H1 (cell line): ENCODE measurements around the gene UHRF2. TPM values are rescaled to one million over a fixed set of nuclear protein-coding genes. Genes with fewer than 3 reads are reported as not detected.

Experiments used
- CTCF ChIA-PET: fragments of 300-600 bp; sonication (Branson Sonifier 250); formaldehyde crosslinking; loops from one replicate; lab custom pipeline; 2021; ENCODE audit not compliant: partially characterized antibody; lab: Charles Lee
- POLR2A ChIA-PET: fragments of 300-600 bp; sonication (Branson Sonifier 250); formaldehyde crosslinking; loops from one replicate; lab custom pipeline; 2021; ENCODE audit warnings: inconsistent platforms; ENCODE audit not compliant: partially characterized antibody; lab: Charles Lee
- DNase-seq, 2 experiments: peaks; one replicate each; pipeline versions ENCODE4 v3.0.0 to v3.0.0-alpha.2; 2010 to 2022; ENCODE audit warnings: low spot score in 2 of 2, low read depth in 1 of 2, mixed read lengths in 1 of 2
- FAIRE-seq: peaks from 2 replicates; lab custom pipeline; 2011; peaks lifted over from hg19 to GRCh38; lab: Jason Lieb, UNC
- H2AFZ ChIP-seq: 2 replicates; pipeline ENCODE4 v1.8.1; 2012; ENCODE audit warnings: low read length, inconsistent platforms
- H2AK5ac ChIP-seq: 2 replicates; pipeline ENCODE4 v1.6.1; 2013; ENCODE audit warnings: low read depth, low read length
- H2BK120ac ChIP-seq: replicated peaks from 2 replicates; pipeline ENCODE3; 2013; ENCODE audit warnings: low read depth, low read length, inconsistent platforms
- H2BK12ac ChIP-seq: 2 replicates; pipeline ENCODE4 v1.6.1; 2013; ENCODE audit warnings: low read depth, low read length
- H2BK15ac ChIP-seq: 2 replicates; pipeline ENCODE4 v1.6.1; 2013; ENCODE audit warnings: low read length
- H2BK20ac ChIP-seq: 2 replicates; pipeline ENCODE4 v1.6.1; 2013; ENCODE audit warnings: low read length
- H2BK5ac ChIP-seq: 2 replicates; pipeline ENCODE4 v1.6.1; 2013; ENCODE audit warnings: low read depth, low read length
- H3K14ac ChIP-seq: 2 replicates; pipeline ENCODE4 v1.6.1; 2013; ENCODE audit warnings: inconsistent platforms; ENCODE audit not compliant: insufficient read length
- H3K18ac ChIP-seq: 2 replicates; pipeline ENCODE4 v1.6.1; 2013; ENCODE audit warnings: low read length; ENCODE audit errors: extremely low read depth
- H3K23ac ChIP-seq: 2 replicates; pipeline ENCODE4 v1.6.1; 2013; ENCODE audit warnings: inconsistent platforms; ENCODE audit not compliant: insufficient read length
- H3K23me2 ChIP-seq: 2 replicates; pipeline ENCODE4 v1.6.1; 2013; ENCODE audit warnings: low read depth, low read length
- H3K27ac ChIP-seq: 2 replicates; pipeline ENCODE4 v1.6.1; 2011; ENCODE audit warnings: low read depth, low read length, inconsistent platforms
- H3K27me3 ChIP-seq, 4 experiments: replicated peaks in 1 of 4; 1 replicate in 1 of 4; 2 replicates in 3 of 4; pipeline versions ENCODE4 v1.6.1 to v1.8.1; 2011 to 2013; ENCODE audit warnings: low read length in 3 of 4, mild to moderate bottlenecking in 3 of 4, inconsistent platforms in 2 of 4, mixed read lengths in 2 of 4, moderate library complexity in 1 of 4; ENCODE audit not compliant: control insufficient read depth in 3 of 4, insufficient read depth in 3 of 4; ENCODE audit errors: extremely low read depth in 1 of 4
- H3K36me3 ChIP-seq, 4 experiments: 2 replicates each; pipeline versions ENCODE4 v1.6.1 to v1.8.1; 2011 to 2013; ENCODE audit warnings: mild to moderate bottlenecking in 4 of 4, low read length in 3 of 4, moderate library complexity in 2 of 4, control low read depth in 1 of 4, inconsistent platforms in 1 of 4; ENCODE audit not compliant: insufficient read depth in 4 of 4, control insufficient read depth in 2 of 4
- H3K4ac ChIP-seq: replicated peaks from 2 replicates; pipeline ENCODE3; 2013; ENCODE audit warnings: low read length, low read depth, mixed read lengths, inconsistent platforms; ENCODE audit not compliant: insufficient read length
- H3K4me1 ChIP-seq, 4 experiments: replicated peaks in 1 of 4; 1 replicate in 1 of 4; 2 replicates in 3 of 4; pipeline versions ENCODE4 v1.6.1 to v1.8.1; 2011 to 2013; ENCODE audit warnings: low read length in 3 of 4, inconsistent platforms in 2 of 4, mixed read lengths in 1 of 4; ENCODE audit not compliant: insufficient read depth in 4 of 4, control insufficient read depth in 3 of 4
- H3K4me2 ChIP-seq, 2 experiments: 2 replicates each; pipeline versions ENCODE4 v1.6.1 to v1.8.1; 2011 to 2013; ENCODE audit warnings: low read depth in 2 of 2, low read length in 2 of 2, control low read depth in 1 of 2, inconsistent platforms in 1 of 2, mild to moderate bottlenecking in 1 of 2; ENCODE audit not compliant: insufficient read depth in 1 of 2
- H3K4me3 ChIP-seq, 4 experiments: fragments of 200-600, 300-600 bp in 1 of 4; sonication (generic), shearing (Covaris generic), sonication (Bioruptor Twin) in 1 of 4; 2 replicates each; pipeline versions ENCODE4 v1.5.1 to v1.8.1; 2011 to 2016; ENCODE audit warnings: low read length in 4 of 4, low read depth in 3 of 4, control low read depth in 2 of 4, inconsistent platforms in 2 of 4, mild to moderate bottlenecking in 2 of 4, mixed read lengths in 1 of 4, moderate library complexity in 1 of 4; ENCODE audit not compliant: insufficient read depth in 2 of 4; ENCODE audit errors: extremely low read depth in 1 of 4
- H3K56ac ChIP-seq: replicated peaks from 2 replicates; pipeline ENCODE3; 2013; ENCODE audit warnings: low read depth, mild to moderate bottlenecking, mixed read lengths, low read length, inconsistent platforms; ENCODE audit not compliant: insufficient read length
- H3K79me1 ChIP-seq: 2 replicates; pipeline ENCODE4 v1.6.1; 2013; ENCODE audit warnings: low read depth, low read length, control low read depth
- H3K79me2 ChIP-seq, 2 experiments: 2 replicates each; pipeline versions ENCODE4 v1.6.1 to v1.8.1; 2012 to 2013; ENCODE audit warnings: low read length in 2 of 2, mild to moderate bottlenecking in 2 of 2, inconsistent platforms in 1 of 2; ENCODE audit not compliant: insufficient read depth in 2 of 2, control insufficient read depth in 1 of 2
- H3K9ac ChIP-seq, 4 experiments: replicated peaks in 1 of 4; 1 replicate in 1 of 4; 2 replicates in 3 of 4; pipeline versions ENCODE4 v1.6.1 to v1.8.1; 2011 to 2013; ENCODE audit warnings: low read depth in 3 of 4, low read length in 3 of 4, control low read depth in 2 of 4, mild to moderate bottlenecking in 2 of 4, moderate library complexity in 2 of 4, inconsistent platforms in 1 of 4; ENCODE audit errors: extremely low read depth in 1 of 4
- H3K9me3 ChIP-seq, 2 experiments: 2 replicates each; pipeline versions ENCODE4 v1.6.1 to v1.8.1; 2012 to 2013; ENCODE audit warnings: mild to moderate bottlenecking in 2 of 2, moderate library complexity in 2 of 2, control low read depth in 1 of 2, inconsistent platforms in 1 of 2, low read depth in 1 of 2, low read length in 1 of 2, mixed read lengths in 1 of 2; ENCODE audit not compliant: insufficient read depth in 2 of 2
- H4K20me1 ChIP-seq, 2 experiments: replicated peaks in 1 of 2; 2 replicates each; pipeline versions ENCODE3 to v1.8.1; 2011 to 2013; ENCODE audit warnings: inconsistent platforms in 2 of 2, low read length in 2 of 2, mild to moderate bottlenecking in 1 of 2; ENCODE audit not compliant: insufficient read depth in 2 of 2, control insufficient read depth in 1 of 2
- H4K5ac ChIP-seq: 2 replicates; pipeline ENCODE4 v1.6.1; 2013; ENCODE audit warnings: low read length, low read depth, mixed read lengths, inconsistent platforms; ENCODE audit not compliant: insufficient read length
- H4K8ac ChIP-seq: 2 replicates; pipeline ENCODE4 v1.8.0; 2013; ENCODE audit warnings: mild to moderate bottlenecking, moderate library complexity, low read length, inconsistent platforms; ENCODE audit not compliant: insufficient read depth; ENCODE audit errors: extremely low read depth
- H4K91ac ChIP-seq: replicated peaks from 2 replicates; pipeline ENCODE3; 2013; ENCODE audit warnings: low read length, mixed read lengths, inconsistent platforms; ENCODE audit not compliant: insufficient read length
- CEBPB ChIP-seq: IDR thresholded peaks from 2 replicates; pipeline ENCODE4 v1.6.1; 2012; ENCODE audit warnings: low read depth, low read length
- CHD1 ChIP-seq: IDR thresholded peaks from 2 replicates; pipeline ENCODE4 v1.6.1; 2012; ENCODE audit warnings: low read depth, low read length, improper control_type of control experiment
- CTCF ChIP-seq, 3 experiments: IDR thresholded peaks; 1 replicate in 2 of 3; 2 replicates in 1 of 3; pipeline versions ENCODE4 v1.5.1 to v1.6.1; 2011; ENCODE audit warnings: low read length in 3 of 3, mild to moderate bottlenecking in 3 of 3, inconsistent platforms in 2 of 3, low read depth in 1 of 3, moderate library complexity in 1 of 3; ENCODE audit not compliant: insufficient read depth in 1 of 3; ENCODE audit errors: control extremely low read depth in 1 of 3
- EGR1 ChIP-seq: IDR thresholded peaks from 2 replicates; pipeline ENCODE4 v1.6.1; 2011; ENCODE audit warnings: low read depth, low read length, borderline replicate concordance
- JUND ChIP-seq: IDR thresholded peaks from 2 replicates; pipeline ENCODE4 v1.6.1; 2011; ENCODE audit warnings: mild to moderate bottlenecking, improper control_type of control experiment, low read length
- MAFK ChIP-seq: IDR thresholded peaks from 2 replicates; pipeline ENCODE4 v1.6.1; 2012; ENCODE audit warnings: low read depth, mild to moderate bottlenecking, improper control_type of control experiment, low read length
- RNF2 ChIP-seq: fragments of 200-900, 300-1000 bp; sonication (generic); IDR thresholded peaks from 2 replicates; pipeline ENCODE4 v1.7.1; 2016; ENCODE audit warnings: borderline replicate concordance, low read depth, mild to moderate bottlenecking, antibody characterized with exemption, low read length; ENCODE audit not compliant: poor library complexity, severe bottlenecking; ENCODE audit errors: missing control alignments
- SIX5 ChIP-seq: IDR thresholded peaks from 2 replicates; pipeline ENCODE4 v1.6.1; 2011; ENCODE audit warnings: mild to moderate bottlenecking, low read depth, low read length
- SP1 ChIP-seq: IDR thresholded peaks from 2 replicates; pipeline ENCODE4 v1.6.1; 2011; ENCODE audit warnings: low read depth, low read length
- WGBS, 2 experiments: shearing (Covaris generic) in 1 of 2; methylation state at CpG; one replicate each; pipeline versions ENCODE4 v1.1.6 to v1.1.7; 2013 to 2015; ENCODE audit warnings: low lambda C conversion rate in 2 of 2, mixed read lengths in 2 of 2, inconsistent platforms in 1 of 2, low coverage in 1 of 2, missing lambda C conversion rate in 1 of 2; ENCODE audit not compliant: insufficient replicate concordance in 2 of 2, insufficient coverage in 1 of 2, insufficient read length in 1 of 2; ENCODE audit errors: extremely low coverage in 1 of 2, missing lambda C conversion rate in 1 of 2; 5-methylcytosine and 5-hydroxymethylcytosine counted together
- polyA plus RNA-seq, 7 experiments: library from polyadenylated mRNA; depleted of rRNA in 3 of 7; stranded (reverse) in 5 of 7; unstranded in 2 of 7; fragments of >200 nt in 5 of 7; fragments of 200-250 nt in 2 of 7; gene quantifications; 1 replicate in 5 of 7; 2 replicates in 1 of 7; 4 replicates in 1 of 7; pipeline versions ENCODE4 v1.2.1 to v1.2.3, GENCODE V29; 2011 to 2013; ENCODE audit warnings: missing spikeins in 2 of 7, mixed read lengths in 2 of 7
- total RNA-seq: library from RNA; stranded (reverse); fragmentation: NEBNext Ultra II Directional; extraction: Animal tissue kit (Norgen Biotek cat#: 25700); gene quantifications from 2 replicates; pipeline ENCODE4 v1.2.1, GENCODE V29; 2021

UHRF2 gene
- total and polyA plus RNA-seq, 2 of the 8 experiments (the other 6 are each of a cell fraction or from before 2014, with no cell fraction given) = 31.8 to 48.0 TPM

DNA sequence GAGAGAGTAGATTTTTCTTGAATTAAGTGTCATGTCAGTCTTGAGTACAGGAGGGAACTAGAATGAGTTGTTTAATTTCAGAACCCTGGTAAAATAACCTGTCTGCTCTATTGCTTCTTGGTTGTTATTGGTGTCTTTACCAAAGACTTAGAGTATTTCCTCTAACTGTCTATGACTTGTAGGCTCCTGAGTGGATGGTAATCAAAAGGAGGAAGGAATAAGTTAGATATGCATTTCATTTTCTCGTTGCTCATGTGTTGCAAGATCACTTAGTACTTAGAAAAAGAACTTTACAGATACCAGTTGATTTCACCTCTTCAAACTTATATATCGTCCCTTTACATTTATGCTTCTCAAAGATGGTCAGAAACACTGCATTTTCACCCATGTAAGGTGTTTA lies 31.1 kb downstream of the UHRF2 start:
- Histone ChIP-seq H3K79me1 (peaks cover 5% of the 10 kb centered on the region; the same call in 1 of the 2 replicates), H3K23ac (no peak overlapping the region), H3K23me2 (no peaks in the 10 kb centered on the region), H3K27me3 (no peaks in the 10 kb centered on the region), H4K20me1 (peaks cover 4 to 12% of the 10 kb centered on the region in 2 experiments), H3K9me3 (no peaks in the 10 kb centered on the region), H2BK12ac (no peak overlapping the region), H3K56ac (no peak overlapping the region), H2BK120ac (no peak overlapping the region), H2BK5ac (no peak overlapping the region), H2BK20ac (no peak overlapping the region), H4K8ac (no peak overlapping the region), H3K27ac (no peak overlapping the region), H3K4me1 (peaks cover 0 to 4% (median 0%) of the 10 kb centered on the region in 4 experiments; a peak in 1 of 7 replicates), H2BK15ac (no peak overlapping the region), H2AFZ (no peak overlapping the region), H3K18ac (no peak overlapping the region), H3K79me2 (peaks cover 4 to 95% of the 10 kb centered on the region in 2 experiments), H2AK5ac (no peak overlapping the region), H4K5ac (no peak overlapping the region), H3K4ac (no peak overlapping the region), H4K91ac (no peak overlapping the region), H3K9ac (no peak overlapping the region), H3K36me3 (no peaks in the 10 kb centered on the region), H3K14ac (no peak overlapping the region), H3K4me3 (no peak overlapping the region), H3K4me2 (no peak overlapping the region)
- FAIRE-seq (no peak), DNase-seq (no peak)
- ChIA-PET POLR2A (no interaction called here), CTCF (no interaction called here)
- 92% methylated on average over 2 of the region's 2 CpGs; no CpG with 5 or more reads in 1 of the 2 experiments for WGBS, 2 experiments
- TF ChIP-seq CHD1 = no peak
- TF ChIP-seq SP1 = no peak
- TF ChIP-seq JUND = no peak
- TF ChIP-seq CEBPB = no peak
- TF ChIP-seq EGR1 = no peak
- no peak for TF ChIP-seq MAFK
- TF ChIP-seq SIX5 = no peak
- no peak for TF ChIP-seq RNF2
- no peak for TF ChIP-seq CTCF (IDR thresholded peaks at IDR 0.05; ENCODE audit: control extremely low read depth in 1 of 3, insufficient read depth in 1 of 3, low read depth in 1 of 3, low read length in 3 of 3)
